ENCODE results near the gene DIAPH1.
A peak's percentile ranks its signal among the peaks of the same experiment; 100 is the strongest.
"Not testable (repeated sequence)": the region's sequence is repeated elsewhere in the genome, so short reads cannot be mapped to it uniquely, and the experiment has no call there.

DIAPH1 gene

GRCh38 chr5:141615991-141616720 is 2.6 kb downstream of the DIAPH1 start:
- FAIRE-seq, result peak; percentile 47
- DNase-seq (ENCODE audit: extremely low spot score, insufficient read length, low read depth), result no peak

GRCh38 chr5:141613344-141613743 is 5.5 kb downstream of the DIAPH1 start:
- DNase-seq (ENCODE audit: extremely low spot score, insufficient read length, low read depth), result no peak
- FAIRE-seq, result peak; percentile 38

GRCh38 chr5:141611289-141611688 is 7.5 kb downstream of the DIAPH1 start:
- DNase-seq (ENCODE audit: extremely low spot score, insufficient read length, low read depth) (no peak), FAIRE-seq (no peak)

GRCh38 chr5:141609921-141610320 is 8.9 kb downstream of the DIAPH1 start:
- not testable (repeated sequence) for FAIRE-seq; DNase-seq (ENCODE audit: extremely low spot score, insufficient read length, low read depth)

GRCh38 chr5:141609044-141609443 is 9.8 kb downstream of the DIAPH1 start:
- DNase-seq (ENCODE audit: extremely low spot score, insufficient read length, low read depth) (no peak), FAIRE-seq (no peak)

GRCh38 chr5:141608557-141608956 is 10.2 kb downstream of the DIAPH1 start:
- FAIRE-seq (no peak), DNase-seq (ENCODE audit: extremely low spot score, insufficient read length, low read depth) (no peak)

- no peak for DNase-seq (ENCODE audit: extremely low spot score, insufficient read length, low read depth)
- FAIRE-seq, result no peak
Observed at GRCh38 chr5:141608046-141608445, 10.8 kb downstream of the DIAPH1 start.

- FAIRE-seq (peak; percentile 95), DNase-seq (ENCODE audit: extremely low spot score, insufficient read length, low read depth) (peak; percentile 48)
Observed at GRCh38 chr5:141605523-141606277, 13.1 kb downstream of the DIAPH1 start.

- DNase-seq (ENCODE audit: extremely low spot score, insufficient read length, low read depth), result no peak
- peak; percentile 63 for FAIRE-seq
Observed at GRCh38 chr5:141603923-141604717, 14.7 kb downstream of the DIAPH1 start.

GRCh38 chr5:141602606-141603005 is 16.2 kb downstream of the DIAPH1 start:
- FAIRE-seq (no peak), DNase-seq (ENCODE audit: extremely low spot score, insufficient read length, low read depth) (no peak)

GRCh38 chr5:141598391-141599345 is 20.1 kb downstream of the DIAPH1 start:
- no peak for FAIRE-seq
- DNase-seq (ENCODE audit: extremely low spot score, insufficient read length, low read depth), result no peak

- DNase-seq (ENCODE audit: extremely low spot score, insufficient read length, low read depth), result no peak
- FAIRE-seq, result no peak
Observed at GRCh38 chr5:141597814-141598213, 21.0 kb downstream of the DIAPH1 start.

- DNase-seq (ENCODE audit: extremely low spot score, insufficient read length, low read depth) (no peak), FAIRE-seq (peak; percentile 29)
Observed at GRCh38 chr5:141597394-141597793, 21.4 kb downstream of the DIAPH1 start.

- DNase-seq (ENCODE audit: extremely low spot score, insufficient read length, low read depth) (no peak), FAIRE-seq (no peak)
Observed at GRCh38 chr5:141596867-141597266, 21.9 kb downstream of the DIAPH1 start.

GRCh38 chr5:141590127-141590526 is 28.7 kb downstream of the DIAPH1 start:
- no peak for FAIRE-seq
- DNase-seq (ENCODE audit: extremely low spot score, insufficient read length, low read depth), result no peak

GRCh38 chr5:141586246-141586645 is 32.6 kb downstream of the DIAPH1 start:
- DNase-seq (ENCODE audit: extremely low spot score, insufficient read length, low read depth), result no peak
- no peak for FAIRE-seq

- DNase-seq (ENCODE audit: extremely low spot score, insufficient read length, low read depth) (no peak), FAIRE-seq (no peak)
Observed at GRCh38 chr5:141585594-141585993, 33.2 kb downstream of the DIAPH1 start.

GRCh38 chr5:141574122-141574510 is 44.7 kb downstream of the DIAPH1 start:
- DNase-seq (ENCODE audit: extremely low spot score, insufficient read length, low read depth), result no peak
- no peak for FAIRE-seq

GRCh38 chr5:141573489-141574121 is 45.2 kb downstream of the DIAPH1 start:
- DNase-seq (ENCODE audit: extremely low spot score, insufficient read length, low read depth) (no peak), FAIRE-seq (no peak)
